Aorta (tissue), 5 donors: ENCODE results near the gene CYP2A7. TPM values are rescaled to one million over a fixed set of nuclear protein-coding genes. Genes with fewer than 3 reads are reported as not detected.
"Not testable (repeated sequence)": the region's sequence is repeated elsewhere in the genome, so short reads cannot be mapped to it uniquely, and the experiment has no call there.

Experiments used
- ATAC-seq: fragments of 200-7000 bp; cut with Tn5 transposase; one replicate; pipeline ENCODE4 v1.9.1; 2022; ENCODE audit warnings: moderate library complexity; ENCODE audit not compliant: low FRiP score
- DNase-seq, 2 donors: peaks; one replicate each; pipeline ENCODE4 v3.0.0-alpha.2; 2020
- H3K27ac ChIP-seq, 2 donors: one replicate each; pipeline ENCODE4 v1.5.1; 2013; ENCODE audit warnings: low read length in 2 of 2, mild to moderate bottlenecking in 2 of 2, moderate library complexity in 2 of 2, control low read depth in 1 of 2, inconsistent platforms in 1 of 2, low read depth in 1 of 2
- H3K27me3 ChIP-seq, 2 donors: one replicate each; pipeline ENCODE4 v1.6.1; 2013; ENCODE audit warnings: control low read depth in 1 of 2, low read length in 1 of 2, mild to moderate bottlenecking in 1 of 2, moderate library complexity in 1 of 2; ENCODE audit not compliant: insufficient read depth in 2 of 2, control insufficient read depth in 1 of 2
- H3K36me3 ChIP-seq, 2 donors: one replicate each; pipeline ENCODE4 v1.6.1; 2013; ENCODE audit warnings: control low read depth in 1 of 2, low read length in 1 of 2, mild to moderate bottlenecking in 1 of 2; ENCODE audit not compliant: insufficient read depth in 2 of 2, control insufficient read depth in 1 of 2
- H3K4me1 ChIP-seq, 2 donors: one replicate each; pipeline ENCODE4 v1.6.1; 2013; ENCODE audit warnings: low read length in 2 of 2, control low read depth in 1 of 2, mild to moderate bottlenecking in 1 of 2, moderate library complexity in 1 of 2; ENCODE audit not compliant: insufficient read depth in 2 of 2, control insufficient read depth in 1 of 2
- H3K4me3 ChIP-seq, 2 donors: one replicate each; pipeline ENCODE4 v1.5.1; 2013; ENCODE audit warnings: low read length in 2 of 2, control low read depth in 1 of 2, mild to moderate bottlenecking in 1 of 2
- H3K9me3 ChIP-seq: one replicate; pipeline ENCODE4 v1.6.1; 2013; ENCODE audit warnings: mild to moderate bottlenecking, low read length; ENCODE audit not compliant: control insufficient read depth
- WGBS, 2 donors: extraction: QIAGEN DNeasy Blood & Tissue Kit; methylation state at CpG; one replicate each; pipeline ENCODE4 v1.1.7; 2013; 5-methylcytosine and 5-hydroxymethylcytosine counted together
- intact Hi-C, 2 donors: fragments of 100-400 bp; cut with DNase I; formaldehyde crosslinking; loops; one replicate each; pipeline versions ENCODE4 v1.14.2 to v1.15.0; 2022
- polyA plus RNA-seq, 2 donors: library from polyadenylated mRNA; stranded (reverse); fragments of 200-250 nt; gene quantifications; one replicate each; pipeline ENCODE4 v1.2.3, GENCODE V29; 2013
- total RNA-seq, 2 donors: library from RNA; stranded (reverse); fragmentation: NEBNext Ultra II Directional; extraction: Animal tissue kit (Norgen Biotek cat#: 25700); gene quantifications; one replicate each; pipeline ENCODE4 v1.2.1, GENCODE V29; 2021
- donor health status: healthy with polysubstance abuse.
- donor health status: Bipolar disorder and iron deficiency.
- donor health status: DM: no; HTN: no; CAD: no.
- donor health status: DM: no; HTN: no; CAD: no.
- donor health status: DM: yes; HTN: yes; CAD: no.

Gene CYP2A7
- total and polyA plus RNA-seq, 4 donors: not detected

- WGBS, 2 donors: no CpG with 5 or more reads among the region's 1 CpG
These were observed 2.3 kb upstream of the CYP2A7 start for GRCh38 chr19:40884187-40884931.

GRCh38 chr19:40879349-40879748 is 2.7 kb downstream of the CYP2A7 start:
- H3K36me3 ChIP-seq, H3K27me3 ChIP-seq, DNase-seq, H3K4me1 ChIP-seq, ATAC-seq, H3K9me3 ChIP-seq, H3K4me3 ChIP-seq, H3K27ac ChIP-seq, intact Hi-C loops: not testable (repeated sequence)
- WGBS, 2 donors: 65 to 90% methylated on average over 4 of the region's 4 CpGs

More at GRCh38 chr19:40884187-40884931, 2.3 kb upstream of the CYP2A7 start:
- H3K9me3 ChIP-seq, ATAC-seq, H3K36me3 ChIP-seq, H3K4me3 ChIP-seq, H3K27ac ChIP-seq, H3K27me3 ChIP-seq, H3K4me1 ChIP-seq, DNase-seq, intact Hi-C loops: not testable (repeated sequence)

GRCh38 chr19:40875526-40875951 is 6.5 kb downstream of the CYP2A7 start:
- H3K4me3 ChIP-seq, H3K36me3 ChIP-seq, H3K4me1 ChIP-seq, H3K27ac ChIP-seq, H3K27me3 ChIP-seq, intact Hi-C loops, H3K9me3 ChIP-seq: not testable (repeated sequence)
- DNase-seq (peak; percentile 85 to 87), ATAC-seq (peak; percentile 36)
- WGBS, 2 donors: 9 to 15% methylated on average over 15 to 19 of the region's 23 CpGs

- ATAC-seq, H3K36me3 ChIP-seq, H3K27ac ChIP-seq, H3K4me3 ChIP-seq, H3K27me3 ChIP-seq, DNase-seq, H3K9me3 ChIP-seq, H3K4me1 ChIP-seq, intact Hi-C loops: not testable (repeated sequence)
- 76 to 81% methylated on average over 1 to 2 of the region's 4 CpGs for WGBS, 2 donors
These were observed 7.2 kb downstream of the CYP2A7 start for GRCh38 chr19:40874874-40875273.

GRCh38 chr19:40873873-40874272 is 8.2 kb downstream of the CYP2A7 start:
- H3K36me3 ChIP-seq, intact Hi-C loops, DNase-seq, H3K4me3 ChIP-seq, H3K27me3 ChIP-seq, ATAC-seq, H3K27ac ChIP-seq, H3K4me1 ChIP-seq, H3K9me3 ChIP-seq: not testable (repeated sequence)
- 82 to 83% methylated on average over 2 of the region's 2 CpGs for WGBS, 2 donors

GRCh38 chr19:40872209-40872608 is 9.8 kb downstream of the CYP2A7 start:
- H3K36me3 ChIP-seq: no peaks in the 10 kb centered on the region
- no peak for DNase-seq
- no peak for ATAC-seq
- H3K27ac ChIP-seq: no peak overlapping the region
- no peak overlapping the region for H3K4me3 ChIP-seq
- H3K9me3 ChIP-seq: no peaks in the 10 kb centered on the region
- no peaks in the 10 kb centered on the region for H3K27me3 ChIP-seq
- H3K4me1 ChIP-seq: no peaks in the 10 kb centered on the region
- 75 to 78% methylated on average over 2 of the region's 2 CpGs for WGBS, 2 donors
- intact Hi-C loops: no loop called here

GRCh38 chr19:40867701-40868100 is 14.3 kb downstream of the CYP2A7 start:
- H3K4me1 ChIP-seq: no peaks in the 10 kb centered on the region
- WGBS, 2 donors: 83% methylated on average over 7 of the region's 7 CpGs
- intact Hi-C loops: no loop called here
- H3K36me3 ChIP-seq: no peaks in the 10 kb centered on the region
- H3K27me3 ChIP-seq: no peaks in the 10 kb centered on the region
- H3K9me3 ChIP-seq: no peaks in the 10 kb centered on the region
- DNase-seq (no peak), ATAC-seq (no peak)
- H3K4me3 ChIP-seq: no peak overlapping the region
- H3K27ac ChIP-seq: no peak overlapping the region

GRCh38 chr19:40864739-40865496 is 17.1 kb downstream of the CYP2A7 start:
- WGBS, 2 donors: 63 to 66% methylated on average over 9 of the region's 9 CpGs
- intact Hi-C loops, H3K36me3 ChIP-seq: not testable (repeated sequence)

GRCh38 chr19:40862785-40863184 is 19.2 kb downstream of the CYP2A7 start:
- no peak overlapping the region for H3K27ac ChIP-seq
- 83 to 91% methylated on average over 4 of the region's 4 CpGs for WGBS, 2 donors
- no peak for ATAC-seq

More at GRCh38 chr19:40864739-40865496, 17.1 kb downstream of the CYP2A7 start:
- not testable (repeated sequence) for H3K27ac ChIP-seq, H3K9me3 ChIP-seq, H3K4me1 ChIP-seq, DNase-seq, H3K27me3 ChIP-seq, H3K4me3 ChIP-seq, ATAC-seq

More at GRCh38 chr19:40862785-40863184, 19.2 kb downstream of the CYP2A7 start:
- intact Hi-C loops: no loop called here
- no peaks in the 10 kb centered on the region for H3K36me3 ChIP-seq
- H3K9me3 ChIP-seq: no peaks in the 10 kb centered on the region
- H3K4me1 ChIP-seq: no peaks in the 10 kb centered on the region
- no peak overlapping the region for H3K4me3 ChIP-seq
- H3K27me3 ChIP-seq: no peaks in the 10 kb centered on the region
- DNase-seq: no peak
